ENCODE measurements around the gene DOCK1. TPM values are rescaled to one million over a fixed set of nuclear protein-coding genes. Genes with fewer than 3 reads are reported as not detected.

The DOCK1 gene
- total RNA-seq, 2 donors from 2014 or later, result 0.34 to 0.67 TPM

DNA sequence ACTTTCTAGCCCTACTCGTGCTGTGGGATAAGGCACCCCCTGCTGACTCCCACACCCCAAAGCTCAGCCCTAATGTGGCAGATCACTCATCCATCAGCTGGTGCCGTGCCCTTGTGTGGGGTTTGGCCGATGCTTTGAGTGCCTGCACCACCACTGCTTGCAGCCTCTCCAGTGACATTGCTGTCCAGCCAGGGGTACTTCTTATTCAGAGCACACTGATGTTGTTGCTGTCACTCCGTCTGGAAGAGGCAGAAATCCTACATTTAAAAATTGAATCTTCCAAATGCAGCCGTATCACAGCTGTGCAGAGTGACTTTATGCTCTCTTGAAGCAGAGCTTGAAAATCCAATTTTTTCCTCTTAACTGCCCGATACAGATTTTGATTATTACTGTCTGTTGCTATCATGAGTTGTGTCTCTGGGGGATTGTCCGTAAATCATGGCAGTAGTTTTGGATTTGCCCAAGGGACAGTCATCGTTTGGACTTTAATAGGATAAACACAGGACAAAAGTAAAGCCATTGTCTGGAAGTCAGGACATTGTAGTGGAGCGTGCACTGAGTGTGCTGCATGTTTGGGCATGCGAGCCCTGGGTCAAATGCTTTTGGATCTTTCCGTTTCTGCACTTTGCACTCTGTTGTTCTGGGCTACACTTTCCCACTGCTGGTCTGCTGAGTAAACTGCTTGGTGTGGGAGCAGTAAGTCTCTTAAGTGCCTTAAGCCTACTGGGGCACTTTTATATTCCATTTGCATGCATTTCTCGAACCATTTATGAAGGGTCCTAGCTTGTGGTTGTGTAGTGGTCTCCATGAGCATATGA lies 128.2 kb downstream of the DOCK1 start:
- Mint-ChIP-seq H3K36me3 (ENCODE audit: low read depth) (no peaks in the 10 kb centered on the region), H3K4me1 (no peaks in the 10 kb centered on the region), H3K9me3 (no peaks in the 10 kb centered on the region), H3K27me3 (no peaks in the 10 kb centered on the region), H3K27ac (no peak overlapping the region), H3K4me3 (no peak overlapping the region)
- no peak for ATAC-seq (replicated peaks)

GRCh38 chr10:127034034-127034633 lies 128.9 kb downstream of the DOCK1 start:
- no peak overlapping the region for H3K4me3 Mint-ChIP-seq
- H3K27me3 Mint-ChIP-seq, result no peaks in the 10 kb centered on the region
- ATAC-seq (replicated peaks), result no peak
- no peaks in the 10 kb centered on the region for H3K9me3 Mint-ChIP-seq
- no peaks in the 10 kb centered on the region for H3K36me3 Mint-ChIP-seq (ENCODE audit: low read depth)
- no peaks in the 10 kb centered on the region for H3K4me1 Mint-ChIP-seq
- H3K27ac Mint-ChIP-seq, result no peak overlapping the region

- H3K27me3 Mint-ChIP-seq, result no peaks in the 10 kb centered on the region
- H3K4me1 Mint-ChIP-seq, result no peaks in the 10 kb centered on the region
- H3K27ac Mint-ChIP-seq, result no peak overlapping the region
- H3K9me3 Mint-ChIP-seq, result no peaks in the 10 kb centered on the region
- no peak for ATAC-seq (replicated peaks)
- no peak overlapping the region for H3K4me3 Mint-ChIP-seq
- H3K36me3 Mint-ChIP-seq (ENCODE audit: low read depth), result no peaks in the 10 kb centered on the region
Measured at GRCh38 chr10:127034790-127035189, 129.6 kb downstream of the DOCK1 start.

GRCh38 chr10:127035827-127036226 lies 130.6 kb downstream of the DOCK1 start:
- H3K36me3 Mint-ChIP-seq (ENCODE audit: low read depth), result no peaks in the 10 kb centered on the region
- H3K4me3 Mint-ChIP-seq, result no peak overlapping the region
- no peaks in the 10 kb centered on the region for H3K4me1 Mint-ChIP-seq
- no peaks in the 10 kb centered on the region for H3K27me3 Mint-ChIP-seq
- H3K9me3 Mint-ChIP-seq, result no peaks in the 10 kb centered on the region
- no peak for ATAC-seq (replicated peaks)
- no peak overlapping the region for H3K27ac Mint-ChIP-seq

DNA sequence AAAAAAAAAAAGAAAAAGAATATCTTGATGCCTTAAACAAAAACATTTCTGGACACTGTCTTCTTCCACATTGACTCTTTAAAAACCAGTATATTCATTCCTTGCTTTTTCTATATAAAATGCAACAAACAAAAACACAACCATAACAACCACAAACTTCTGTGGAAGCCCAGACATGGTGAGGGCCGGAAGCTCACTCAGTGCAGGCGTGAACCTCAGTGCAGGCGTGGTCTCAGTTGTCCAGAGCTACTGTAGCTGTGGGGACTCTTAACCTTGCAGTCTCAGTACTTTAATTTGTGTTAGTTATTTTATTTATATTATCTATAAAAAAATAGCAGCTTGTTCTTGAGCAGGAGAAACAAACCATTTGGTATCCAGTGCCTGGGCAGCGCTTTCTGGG lies 131.8 kb downstream of the DOCK1 start:
- Mint-ChIP-seq H3K9me3 (no peaks in the 10 kb centered on the region), H3K4me3 (no peak overlapping the region), H3K36me3 (ENCODE audit: low read depth) (no peaks in the 10 kb centered on the region), H3K27me3 (no peaks in the 10 kb centered on the region), H3K27ac (no peak overlapping the region), H3K4me1 (no peaks in the 10 kb centered on the region)
- ATAC-seq (replicated peaks), result no peak

GRCh38 chr10:127039435-127039834 lies 134.2 kb downstream of the DOCK1 start:
- H3K27me3 Mint-ChIP-seq, result no peaks in the 10 kb centered on the region
- H3K27ac Mint-ChIP-seq, result no peak overlapping the region
- no peak overlapping the region for H3K4me3 Mint-ChIP-seq
- no peaks in the 10 kb centered on the region for H3K36me3 Mint-ChIP-seq (ENCODE audit: low read depth)
- H3K4me1 Mint-ChIP-seq, result no peaks in the 10 kb centered on the region
- H3K9me3 Mint-ChIP-seq, result no peaks in the 10 kb centered on the region
- no peak for ATAC-seq (replicated peaks)

GRCh38 chr10:127040756-127041155 lies 135.5 kb downstream of the DOCK1 start:
- H3K36me3 Mint-ChIP-seq (ENCODE audit: low read depth), result no peaks in the 10 kb centered on the region
- no peaks in the 10 kb centered on the region for H3K9me3 Mint-ChIP-seq
- H3K27me3 Mint-ChIP-seq, result no peaks in the 10 kb centered on the region
- no peak for ATAC-seq (replicated peaks)
- no peaks in the 10 kb centered on the region for H3K4me1 Mint-ChIP-seq
- no peak overlapping the region for H3K27ac Mint-ChIP-seq
- H3K4me3 Mint-ChIP-seq, result no peak overlapping the region

DNA sequence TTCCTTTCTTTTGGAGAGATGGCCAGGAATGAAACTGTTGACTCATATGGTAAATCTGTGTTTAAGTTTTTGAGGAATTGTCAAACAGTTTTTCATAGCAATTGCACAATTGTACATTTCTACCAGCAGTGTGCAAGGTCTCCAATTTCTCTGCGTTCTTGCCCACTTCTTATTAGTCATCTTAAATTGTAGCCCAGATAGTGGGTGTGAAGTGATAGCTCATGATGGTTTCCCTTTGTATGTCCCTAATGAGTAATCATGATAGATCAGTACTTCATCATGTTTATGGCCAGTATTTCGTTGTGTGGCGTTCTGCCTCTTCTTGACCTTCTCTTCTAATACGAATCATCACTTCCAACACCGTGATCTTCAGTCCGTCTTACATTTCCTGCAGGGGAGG lies 136.3 kb downstream of the DOCK1 start:
- H3K4me1 Mint-ChIP-seq, result no peaks in the 10 kb centered on the region
- no peak for ATAC-seq (replicated peaks)
- H3K27me3 Mint-ChIP-seq, result no peaks in the 10 kb centered on the region
- no peaks in the 10 kb centered on the region for H3K9me3 Mint-ChIP-seq
- H3K36me3 Mint-ChIP-seq (ENCODE audit: low read depth), result no peaks in the 10 kb centered on the region
- no peak overlapping the region for H3K4me3 Mint-ChIP-seq
- no peak overlapping the region for H3K27ac Mint-ChIP-seq

DNA sequence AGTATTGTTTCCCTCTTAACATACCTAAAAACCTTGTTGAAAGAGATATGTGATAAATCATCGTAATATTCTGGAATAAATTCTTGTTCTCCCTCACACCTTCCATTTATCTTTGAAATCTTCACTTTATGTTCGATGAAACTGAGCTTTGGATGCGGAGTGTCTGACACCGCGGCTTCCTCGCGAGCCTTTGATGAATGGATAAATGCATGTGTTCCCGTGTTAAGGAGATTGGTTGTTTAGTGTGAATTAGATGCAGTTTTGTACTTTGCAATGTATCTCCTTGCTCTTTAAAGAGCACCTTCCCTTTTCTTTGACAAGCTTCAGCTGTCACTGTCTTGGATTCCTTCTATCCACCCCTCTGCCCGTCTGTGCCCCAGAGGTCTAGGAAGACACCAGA lies 138.1 kb downstream of the DOCK1 start:
- Mint-ChIP-seq H3K27ac (no peak overlapping the region), H3K27me3 (no peaks in the 10 kb centered on the region), H3K9me3 (no peaks in the 10 kb centered on the region), H3K4me3 (no peak overlapping the region), H3K4me1 (no peaks in the 10 kb centered on the region), H3K36me3 (ENCODE audit: low read depth) (no peaks in the 10 kb centered on the region)
- ATAC-seq (replicated peaks), result no peak

DNA sequence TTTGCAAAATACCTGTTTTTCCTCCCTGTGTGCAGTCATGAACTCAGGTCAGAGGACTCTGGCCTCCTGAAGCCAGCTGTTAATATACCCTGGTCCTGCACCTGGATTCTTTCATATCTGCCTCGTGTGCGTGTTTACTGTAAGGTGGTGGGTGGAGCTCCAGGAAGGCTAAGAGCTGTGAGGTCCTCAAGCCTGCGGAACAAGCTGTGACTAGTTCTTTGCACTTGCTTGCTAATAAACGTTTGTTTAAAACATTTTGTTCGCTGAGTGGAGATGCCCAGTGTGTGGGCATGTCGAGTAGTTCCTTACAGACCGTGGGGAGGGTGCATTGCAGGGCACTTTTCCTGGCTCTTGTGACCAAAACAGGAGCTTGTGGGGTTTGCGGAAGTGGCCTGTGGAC lies 139.0 kb downstream of the DOCK1 start:
- no peak overlapping the region for H3K4me3 Mint-ChIP-seq
- H3K27me3 Mint-ChIP-seq, result no peaks in the 10 kb centered on the region
- no peaks in the 10 kb centered on the region for H3K36me3 Mint-ChIP-seq (ENCODE audit: low read depth)
- no peaks in the 10 kb centered on the region for H3K9me3 Mint-ChIP-seq
- H3K27ac Mint-ChIP-seq, result no peak overlapping the region
- no peaks in the 10 kb centered on the region for H3K4me1 Mint-ChIP-seq
- no peak for ATAC-seq (replicated peaks)

DNA sequence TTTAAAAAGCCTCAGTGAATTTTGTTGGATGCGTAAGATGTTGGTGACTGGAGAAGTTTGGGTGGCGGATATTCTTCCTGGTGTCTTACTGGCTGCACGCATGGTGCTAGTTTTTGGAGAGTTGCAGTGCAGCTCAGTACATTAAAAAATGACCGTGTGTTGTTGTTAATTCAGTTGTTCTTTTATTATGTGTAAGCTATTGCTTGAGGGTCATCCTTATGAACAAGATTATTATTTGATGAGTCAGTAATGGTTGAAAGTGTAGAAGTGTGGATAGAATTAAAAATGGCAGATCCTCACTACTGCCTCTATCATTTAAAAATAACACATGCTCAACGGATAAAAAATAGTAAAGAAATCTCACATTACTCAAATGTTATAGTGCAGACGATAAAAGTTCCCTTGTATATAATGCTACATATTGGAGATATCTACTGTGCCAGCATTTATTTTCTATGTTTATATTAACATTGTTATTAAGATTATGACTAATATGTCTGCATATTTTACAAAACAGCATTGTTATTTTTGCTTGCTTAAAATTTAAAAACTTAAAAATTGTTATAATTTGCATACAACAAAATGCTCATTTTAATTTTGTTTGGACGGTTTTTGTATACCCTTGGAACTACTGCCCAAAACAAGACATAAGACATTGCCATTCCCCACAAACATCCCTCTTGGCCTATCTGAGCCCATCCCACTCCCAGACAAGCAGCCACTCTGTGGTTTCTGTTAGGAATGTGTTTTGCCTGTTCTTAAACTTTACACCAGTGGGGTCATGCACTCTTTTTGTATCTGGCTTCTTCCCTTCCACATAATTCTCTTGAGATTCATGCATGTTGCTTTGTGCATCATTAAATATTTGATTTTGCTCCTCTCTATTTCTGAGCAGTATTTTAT lies 142.0 kb downstream of the DOCK1 start:
- no peak overlapping the region for H3K27ac Mint-ChIP-seq
- no peaks in the 10 kb centered on the region for H3K36me3 Mint-ChIP-seq (ENCODE audit: low read depth)
- H3K4me1 Mint-ChIP-seq, result no peaks in the 10 kb centered on the region
- H3K9me3 Mint-ChIP-seq, result no peaks in the 10 kb centered on the region
- H3K4me3 Mint-ChIP-seq, result no peak overlapping the region
- H3K27me3 Mint-ChIP-seq, result no peaks in the 10 kb centered on the region
- ATAC-seq (replicated peaks), result no peak

- no peaks in the 10 kb centered on the region for H3K9me3 Mint-ChIP-seq
- H3K4me1 Mint-ChIP-seq, result no peaks in the 10 kb centered on the region
- H3K4me3 Mint-ChIP-seq, result no peak overlapping the region
- ATAC-seq (replicated peaks), result no peak
- H3K36me3 Mint-ChIP-seq (ENCODE audit: low read depth), result no peaks in the 10 kb centered on the region
- no peak overlapping the region for H3K27ac Mint-ChIP-seq
- H3K27me3 Mint-ChIP-seq, result no peaks in the 10 kb centered on the region
Measured at GRCh38 chr10:127047878-127048238, 142.6 kb downstream of the DOCK1 start.

DNA sequence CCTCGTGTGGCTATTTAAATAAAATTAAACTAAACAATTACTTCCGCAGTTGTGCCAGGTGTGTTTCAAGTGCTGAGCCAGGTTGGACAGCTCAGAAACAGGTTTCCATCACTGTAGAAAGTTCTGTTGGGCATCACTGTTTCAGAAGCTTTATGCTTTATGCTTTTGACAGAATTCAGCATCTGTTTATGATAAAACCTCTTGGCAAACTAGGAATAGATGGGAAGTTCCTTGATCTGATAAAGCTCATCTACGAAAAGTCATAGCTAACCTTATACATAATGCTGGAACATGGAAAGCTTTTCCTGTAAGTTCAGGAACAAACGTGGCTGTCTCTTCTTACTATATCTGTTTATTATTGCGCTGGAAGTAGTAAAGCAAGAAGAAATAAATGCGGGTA lies 143.4 kb downstream of the DOCK1 start:
- H3K4me3 Mint-ChIP-seq, result no peak overlapping the region
- no peak for ATAC-seq (replicated peaks)
- no peaks in the 10 kb centered on the region for H3K4me1 Mint-ChIP-seq
- no peak overlapping the region for H3K27ac Mint-ChIP-seq
- no peaks in the 10 kb centered on the region for H3K9me3 Mint-ChIP-seq
- no peaks in the 10 kb centered on the region for H3K36me3 Mint-ChIP-seq (ENCODE audit: low read depth)
- no peaks in the 10 kb centered on the region for H3K27me3 Mint-ChIP-seq

DNA sequence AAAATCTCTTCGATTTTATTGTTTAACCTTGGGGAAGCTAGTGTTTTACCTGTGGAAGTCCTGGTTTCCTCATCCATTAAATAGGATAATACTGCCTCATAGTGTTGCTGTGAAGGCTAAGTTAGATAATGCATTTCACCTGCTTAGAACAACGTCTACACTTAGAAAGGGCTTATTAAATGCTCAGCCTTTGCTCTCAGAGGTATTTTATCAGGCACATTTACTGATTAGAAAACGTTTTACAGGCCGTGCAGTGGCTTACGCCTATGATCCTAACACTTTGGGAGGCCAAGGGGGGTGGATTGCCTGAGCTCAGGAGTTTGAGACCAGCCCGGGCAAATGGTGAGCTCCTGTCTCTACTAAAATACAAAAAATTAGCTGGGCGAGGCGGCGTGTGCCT lies 146.8 kb downstream of the DOCK1 start:
- H3K27ac Mint-ChIP-seq, result no peak overlapping the region
- H3K36me3 Mint-ChIP-seq (ENCODE audit: low read depth), result no peaks in the 10 kb centered on the region
- no peak overlapping the region for H3K4me3 Mint-ChIP-seq
- H3K4me1 Mint-ChIP-seq, result no peaks in the 10 kb centered on the region
- no peaks in the 10 kb centered on the region for H3K27me3 Mint-ChIP-seq
- no peak for ATAC-seq (replicated peaks)
- peaks cover 3% of the 10 kb centered on the region for H3K9me3 Mint-ChIP-seq

DNA sequence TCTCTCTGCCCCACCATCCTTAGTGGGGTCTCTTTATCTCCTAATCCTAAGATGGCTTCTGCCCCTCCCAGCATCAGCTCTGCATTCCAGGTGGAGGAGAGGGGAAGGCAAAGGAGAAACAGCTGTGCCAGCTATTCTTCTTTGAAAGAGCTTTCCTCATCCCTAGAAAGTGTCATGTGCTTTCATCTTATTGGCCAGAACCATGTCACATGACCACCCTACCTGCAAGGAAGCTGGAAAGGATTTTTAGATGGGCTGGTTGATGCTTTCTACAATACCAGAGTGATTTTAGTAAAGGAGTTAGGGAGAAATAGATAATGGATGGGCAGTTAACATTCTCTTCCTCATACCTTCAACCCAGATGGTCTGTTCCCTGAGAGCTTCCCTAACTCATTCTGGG lies 150.0 kb downstream of the DOCK1 start:
- H3K9me3 Mint-ChIP-seq, result peaks cover 13% of the 10 kb centered on the region
- no peak overlapping the region for H3K4me3 Mint-ChIP-seq
- H3K27ac Mint-ChIP-seq, result no peak overlapping the region
- no peak for ATAC-seq (replicated peaks)
- no peaks in the 10 kb centered on the region for H3K4me1 Mint-ChIP-seq
- H3K27me3 Mint-ChIP-seq, result no peaks in the 10 kb centered on the region
- H3K36me3 Mint-ChIP-seq (ENCODE audit: low read depth), result no peaks in the 10 kb centered on the region
